ENCODE measurements around the gene PRR18.
A peak's percentile ranks its signal among the peaks of the same experiment; 100 is the strongest.

The PRR18 gene

GRCh38 chr6:166305562-166306117 lies 2.6 kb downstream of the PRR18 start:
- no peak for DNase-seq (ENCODE audit: low read depth)

- DNase-seq (ENCODE audit: low read depth), result no peak
Observed at GRCh38 chr6:166304106-166304505, 4.1 kb downstream of the PRR18 start.

- no peak for DNase-seq (ENCODE audit: low read depth)
Observed at GRCh38 chr6:166301611-166302529, 6.3 kb downstream of the PRR18 start.

GRCh38 chr6:166300357-166300987 lies 7.7 kb downstream of the PRR18 start:
- no peak for DNase-seq (ENCODE audit: low read depth)

GRCh38 chr6:166297606-166298005 lies 10.6 kb downstream of the PRR18 start:
- no peak for DNase-seq (ENCODE audit: low read depth)

DNA sequence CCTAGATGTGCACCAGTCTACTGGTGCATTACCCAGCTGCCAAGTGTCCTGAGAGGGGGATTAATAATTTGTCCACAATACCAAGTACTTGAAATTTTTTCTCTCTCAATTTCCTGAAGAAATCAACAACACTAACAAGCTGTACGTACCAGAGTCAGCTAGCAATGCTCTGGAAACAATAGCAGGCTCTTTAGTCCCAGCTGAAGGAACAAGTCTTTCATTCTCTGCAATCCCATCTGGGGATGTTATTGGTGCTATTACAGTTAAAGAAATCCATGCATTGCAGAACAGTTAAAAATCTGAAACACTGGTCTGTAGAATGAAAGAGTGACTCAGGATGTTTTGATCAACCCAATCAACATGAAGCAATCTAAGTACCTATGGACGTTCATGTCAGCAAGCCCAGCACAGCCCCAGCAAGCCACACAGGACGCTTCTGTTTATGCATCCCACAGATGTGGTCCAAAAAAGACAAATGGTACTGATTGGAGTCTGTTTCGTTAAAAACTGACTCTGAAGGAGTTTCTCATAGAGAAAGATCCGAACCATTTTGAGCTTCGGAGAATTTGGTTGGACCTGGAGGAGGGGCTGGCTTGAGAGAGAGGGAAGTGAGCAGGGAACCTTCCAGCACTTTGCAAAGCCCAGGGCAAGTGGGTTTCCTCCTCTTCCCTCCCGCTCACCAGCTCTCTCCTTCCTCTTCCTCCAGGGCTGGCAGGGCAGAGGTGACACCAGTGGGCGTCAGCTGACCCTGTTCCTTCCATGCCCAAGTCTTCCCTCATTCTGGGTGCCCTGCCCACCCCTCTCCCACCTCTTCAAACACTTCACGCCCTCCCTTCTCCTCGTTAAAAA lies 11.9 kb downstream of the PRR18 start:
- DNase-seq (ENCODE audit: low read depth), result no peak

DNA sequence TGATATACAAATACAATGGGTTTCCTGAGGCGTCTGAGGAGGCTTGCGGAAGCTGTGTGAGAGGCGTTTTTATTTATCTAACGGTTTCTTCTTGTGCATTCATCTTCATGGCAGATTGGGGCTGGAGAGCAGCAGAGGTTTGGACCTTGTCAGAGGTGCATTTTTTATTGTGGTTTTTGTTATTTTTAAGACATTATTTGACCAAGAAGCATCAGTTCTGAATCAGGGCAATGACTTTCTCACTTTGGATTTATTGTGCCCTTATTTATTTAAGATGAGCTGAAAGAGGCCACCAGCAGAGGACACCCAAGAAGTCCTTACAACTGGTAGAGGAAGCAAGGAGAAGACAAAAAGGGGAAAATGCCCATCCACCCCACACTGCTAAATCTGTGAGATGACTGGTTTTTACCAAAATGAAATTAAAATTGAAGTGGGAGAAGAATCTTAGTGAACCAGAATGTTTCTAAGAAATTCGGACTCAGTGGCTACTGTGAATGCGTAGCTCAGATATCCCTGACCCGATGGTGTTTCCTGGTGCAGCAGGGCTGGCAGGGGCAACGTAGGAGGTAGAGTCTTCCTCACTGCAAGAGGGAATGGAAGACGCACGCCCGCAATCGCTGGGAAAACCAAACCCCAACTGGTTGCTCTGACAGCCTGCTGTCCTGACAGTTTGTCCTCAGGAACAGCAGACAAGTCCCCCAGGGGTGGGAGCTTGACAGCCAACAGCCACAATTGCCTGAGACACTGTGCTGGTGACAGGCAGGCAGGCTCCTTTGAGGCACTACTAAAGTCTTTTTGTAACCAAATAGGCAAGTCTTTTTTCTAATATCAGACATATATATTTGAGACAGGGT lies 14.2 kb downstream of the PRR18 start:
- DNase-seq (ENCODE audit: low read depth), result no peak

- no peak for DNase-seq (ENCODE audit: low read depth)
Observed at GRCh38 chr6:166289207-166290060, 18.8 kb downstream of the PRR18 start.

DNA sequence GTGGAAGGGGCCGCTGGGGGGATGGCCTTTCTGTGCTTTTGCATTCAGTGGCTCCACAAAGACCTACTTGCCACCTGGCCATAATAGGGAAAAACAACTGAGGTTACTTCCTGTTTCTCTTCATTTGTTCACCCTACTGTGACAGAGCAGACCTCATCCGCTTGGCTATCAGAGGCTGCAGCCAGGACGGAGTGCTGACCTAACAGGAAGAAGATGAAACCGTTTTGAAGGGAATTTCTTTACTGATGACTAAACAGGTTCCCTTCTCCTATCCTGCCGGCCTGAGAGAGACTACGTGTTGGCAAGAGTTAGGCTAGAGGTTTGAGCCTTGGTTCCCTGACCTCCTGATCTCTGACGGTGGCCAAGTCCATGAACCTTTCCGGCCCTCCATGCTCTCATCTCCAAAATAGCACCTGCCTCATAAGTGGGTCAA lies 21.3 kb downstream of the PRR18 start:
- peak; percentile 11 for DNase-seq (ENCODE audit: low read depth)

GRCh38 chr6:166285233-166285632 lies 23.0 kb downstream of the PRR18 start:
- DNase-seq (ENCODE audit: low read depth), result no peak

- no peak for DNase-seq (ENCODE audit: low read depth)
Observed at GRCh38 chr6:166284640-166285039, 23.6 kb downstream of the PRR18 start.

DNA sequence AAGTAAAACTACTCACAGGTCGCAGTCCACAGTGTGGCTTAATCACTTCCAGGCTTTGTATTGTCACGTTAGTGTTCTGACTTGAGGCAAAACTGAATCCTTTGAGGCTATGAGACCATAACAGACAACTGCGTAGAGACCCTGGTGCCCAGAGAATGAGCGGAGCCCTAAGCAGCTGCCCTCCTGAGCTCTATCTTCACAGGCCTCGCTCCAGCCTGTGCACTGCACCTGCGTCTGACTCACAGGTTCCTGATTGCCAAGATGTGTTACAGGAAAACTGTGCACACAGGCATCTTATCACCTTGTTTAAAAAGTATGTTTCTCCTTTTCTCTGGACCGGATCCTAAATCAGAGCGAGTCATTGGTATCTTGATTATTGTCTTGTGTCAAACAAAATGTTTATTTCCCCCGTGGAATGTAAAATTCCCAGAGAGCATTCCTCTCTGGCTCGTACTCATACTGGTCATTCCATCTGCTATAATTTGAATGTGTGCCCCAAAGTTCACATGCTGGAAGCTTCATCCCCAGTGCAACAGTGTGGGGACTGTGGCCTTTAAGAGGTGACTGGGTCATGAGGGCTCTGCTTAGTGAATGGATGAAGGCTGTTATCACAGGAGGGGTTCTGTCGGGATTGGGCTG lies 25.7 kb downstream of the PRR18 start:
- no peak for DNase-seq (ENCODE audit: low read depth)

DNA sequence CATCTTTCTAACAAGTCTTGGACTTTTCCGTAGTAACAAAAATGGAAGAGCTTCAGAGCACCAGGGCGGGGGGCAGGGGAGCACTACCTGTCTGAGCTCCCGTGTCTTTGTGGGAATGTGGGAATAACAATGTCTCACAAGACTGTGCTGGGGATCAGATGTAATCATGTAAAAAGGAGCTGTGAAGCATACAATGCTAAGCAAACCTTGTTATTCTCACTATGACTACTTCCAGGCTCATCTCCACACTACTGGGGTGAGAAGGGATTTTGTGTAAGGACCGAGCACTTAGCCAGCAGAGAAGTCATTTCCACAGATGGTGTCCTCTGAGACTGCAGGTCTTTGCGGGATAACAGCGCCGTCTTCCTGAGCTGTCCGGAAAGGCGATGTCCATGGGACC lies 27.1 kb downstream of the PRR18 start:
- DNase-seq (ENCODE audit: low read depth), result no peak

GRCh38 chr6:166279393-166279679 lies 28.9 kb downstream of the PRR18 start:
- DNase-seq (ENCODE audit: low read depth), result no peak

DNA sequence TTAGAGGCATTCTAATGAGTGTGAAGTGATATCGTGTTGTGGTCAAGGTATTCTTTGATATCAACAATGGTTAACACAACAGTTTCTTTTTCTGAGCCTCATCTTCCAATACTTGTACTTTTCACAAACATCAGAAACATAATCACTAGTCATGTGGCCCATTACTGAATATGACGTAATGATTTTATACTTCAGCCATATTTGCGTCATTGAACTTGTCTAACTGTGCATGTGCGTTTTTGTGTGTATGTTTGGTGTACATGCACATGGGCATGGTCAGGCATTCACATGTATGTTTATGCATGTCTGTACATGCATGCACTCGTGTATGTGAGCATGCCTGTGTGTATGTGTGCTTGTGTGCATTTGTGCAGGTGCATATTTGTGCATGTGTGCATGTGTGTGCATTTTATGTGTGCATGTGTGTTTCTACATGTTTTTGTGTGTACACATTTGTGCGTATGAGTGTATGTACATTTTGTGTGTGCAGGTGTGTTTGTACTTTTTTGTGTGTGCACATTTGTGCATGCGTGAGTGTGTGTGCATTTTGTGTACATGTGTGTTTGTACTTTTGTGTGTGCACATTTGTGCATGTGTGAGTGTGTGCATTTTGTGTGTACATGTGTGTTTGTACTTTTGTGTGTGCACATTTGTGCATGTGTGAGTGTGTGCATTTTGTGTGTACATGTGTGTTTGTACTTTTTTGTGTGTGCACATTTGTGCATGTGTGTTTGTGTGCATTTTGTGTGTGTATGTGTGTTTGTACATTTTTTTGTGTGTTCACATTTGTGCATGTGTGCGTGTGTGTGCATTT lies 29.4 kb downstream of the PRR18 start:
- DNase-seq (ENCODE audit: low read depth), result no peak

DNA sequence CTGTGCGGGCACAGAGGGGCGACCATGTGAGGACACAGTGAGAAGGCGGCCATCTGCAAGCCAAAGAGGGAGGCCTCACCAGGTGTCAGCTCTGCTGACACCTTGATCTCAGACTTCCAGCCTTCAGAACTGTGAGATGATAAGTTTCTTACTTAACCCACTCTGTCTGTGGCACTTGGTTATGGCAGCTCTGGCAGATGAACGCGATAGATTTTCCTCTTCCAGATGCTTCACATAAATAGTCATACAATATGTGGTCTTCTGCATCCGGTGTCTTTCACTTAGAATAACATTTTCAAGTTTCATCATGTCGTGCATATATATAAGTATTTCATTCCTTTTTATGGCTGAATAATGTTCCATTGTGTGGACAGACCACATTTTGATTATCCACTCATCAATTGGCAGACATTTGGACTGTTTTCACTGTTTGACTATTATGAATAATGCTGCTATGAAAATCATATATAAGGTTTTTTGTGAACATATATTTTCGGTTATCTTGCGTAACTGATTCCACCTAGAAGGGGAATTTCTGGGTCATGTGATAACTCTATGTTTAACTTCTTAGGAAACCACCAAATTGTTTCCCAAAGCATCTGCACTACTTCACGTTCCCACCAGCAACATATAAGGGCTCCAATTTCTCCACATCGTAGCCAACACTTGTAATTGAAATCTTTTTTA lies 30.2 kb downstream of the PRR18 start:
- DNase-seq (ENCODE audit: low read depth), result no peak

GRCh38 chr6:166277018-166277417 lies 31.2 kb downstream of the PRR18 start:
- DNase-seq (ENCODE audit: low read depth), result peak; percentile 21

- DNase-seq (ENCODE audit: low read depth), result peak; percentile 15
Observed at GRCh38 chr6:166275714-166276166, 32.5 kb downstream of the PRR18 start.

All from amniotic epithelial cell (primary cell).